Neural progenitor cell (in vitro differentiated cells): ENCODE measurements around the gene TCF7L1. TPM values are rescaled to one million over a fixed set of nuclear protein-coding genes. Genes with fewer than 3 reads are reported as not detected.

Experiments
- DNase-seq: peaks from one replicate; pipeline ENCODE4 v3.0.0-alpha.2; 2016; ENCODE audit warnings: low spot score
- H2AFZ ChIP-seq: fragments of 200-600 bp; sonication (generic); replicated peaks from 2 replicates; pipeline ENCODE4 v1.6.1; 2016; ENCODE audit warnings: antibody characterized with exemption
- H3F3A ChIP-seq: fragments of 200-600 bp; sonication (generic); 2 replicates; pipeline ENCODE4 v1.6.1; 2016; ENCODE audit warnings: antibody characterized with exemption, low read depth
- H3K27ac ChIP-seq: fragments of 200-600 bp; sonication (generic); 2 replicates; pipeline ENCODE4 v1.5.1; 2016; ENCODE audit warnings: mild to moderate bottlenecking
- H3K27me3 ChIP-seq: fragments of 200-600 bp; sonication (generic); 2 replicates; pipeline ENCODE4 v1.6.1; 2016; ENCODE audit warnings: mild to moderate bottlenecking, moderate library complexity
- H3K36me3 ChIP-seq: fragments of 200-600 bp; sonication (generic); 2 replicates; pipeline ENCODE4 v1.5.1; 2016
- H3K4me1 ChIP-seq: fragments of 200-600 bp; sonication (generic); 2 replicates; pipeline ENCODE4 v1.6.1; 2016; ENCODE audit warnings: mixed run types
- H3K4me2 ChIP-seq: fragments of 200-600 bp; sonication (generic); 2 replicates; pipeline ENCODE4 v1.6.1; 2016
- H3K4me3 ChIP-seq: fragments of 200-600 bp; sonication (generic); 2 replicates; pipeline ENCODE4 v1.5.1; 2016
- H3K79me2 ChIP-seq: fragments of 200-600 bp; sonication (generic); 2 replicates; pipeline ENCODE4 v1.6.1; 2016; ENCODE audit warnings: low read depth
- H3K9ac ChIP-seq: fragments of 200-600 bp; sonication (generic); 2 replicates; pipeline ENCODE4 v1.6.1; 2016
- H3K9me3 ChIP-seq: fragments of 200-600 bp; sonication (generic); 2 replicates; pipeline ENCODE4 v1.5.1; 2016; ENCODE audit warnings: low read depth
- H4K20me1 ChIP-seq: fragments of 200-600 bp; sonication (generic); 2 replicates; pipeline ENCODE4 v1.6.1; 2016; ENCODE audit warnings: low read depth
- H3K27ac Mint-ChIP-seq: 3 replicates; pipeline ENCODE4 v1.8.0; 2021; ENCODE audit warnings: mixed read lengths
- H3K27me3 Mint-ChIP-seq: 2 replicates; pipeline ENCODE4 v1.8.0; 2022; ENCODE audit warnings: low read depth, mild to moderate bottlenecking, inconsistent platforms, moderate library complexity, mixed read lengths; ENCODE audit not compliant: insufficient read depth
- H3K36me3 Mint-ChIP-seq: 3 replicates; pipeline ENCODE4 v1.8.0; 2021; ENCODE audit warnings: mixed read lengths
- H3K4me1 Mint-ChIP-seq: 3 replicates; pipeline ENCODE4 v1.8.0; 2021; ENCODE audit warnings: mixed read lengths
- H3K4me3 Mint-ChIP-seq: 3 replicates; pipeline ENCODE4 v1.8.0; 2021; ENCODE audit warnings: mild to moderate bottlenecking, moderate library complexity, mixed read lengths
- H3K9me3 Mint-ChIP-seq: 3 replicates; pipeline ENCODE4 v1.8.0; 2020; ENCODE audit warnings: mixed read lengths
- CTCF ChIP-seq: fragments of 200-600 bp; sonication (generic); IDR thresholded peaks from 2 replicates; pipeline ENCODE4 v1.5.1; 2017; ENCODE audit warnings: antibody characterized with exemption, mild to moderate bottlenecking
- EZH2 ChIP-seq: fragments of 200-600 bp; sonication (generic); IDR thresholded peaks from 2 replicates; pipeline ENCODE4 v1.6.1; 2017; ENCODE audit warnings: antibody characterized with exemption, mild to moderate bottlenecking, moderate library complexity
- EZH2phosphoT487 ChIP-seq: fragments of 200-600 bp; sonication (generic); IDR thresholded peaks from 2 replicates; pipeline ENCODE4 v1.6.1; 2017; ENCODE audit warnings: antibody characterized with exemption
- total RNA-seq: library from RNA; depleted of rRNA; stranded (reverse); fragments of >200 nt; gene quantifications from 2 replicates; pipeline ENCODE4 v1.2.3, GENCODE V29; 2015; ENCODE audit warnings: low replicate concordance

The TCF7L1 gene
- total RNA-seq, 1 donor from 2014 or later: 1.0 TPM

DNA sequence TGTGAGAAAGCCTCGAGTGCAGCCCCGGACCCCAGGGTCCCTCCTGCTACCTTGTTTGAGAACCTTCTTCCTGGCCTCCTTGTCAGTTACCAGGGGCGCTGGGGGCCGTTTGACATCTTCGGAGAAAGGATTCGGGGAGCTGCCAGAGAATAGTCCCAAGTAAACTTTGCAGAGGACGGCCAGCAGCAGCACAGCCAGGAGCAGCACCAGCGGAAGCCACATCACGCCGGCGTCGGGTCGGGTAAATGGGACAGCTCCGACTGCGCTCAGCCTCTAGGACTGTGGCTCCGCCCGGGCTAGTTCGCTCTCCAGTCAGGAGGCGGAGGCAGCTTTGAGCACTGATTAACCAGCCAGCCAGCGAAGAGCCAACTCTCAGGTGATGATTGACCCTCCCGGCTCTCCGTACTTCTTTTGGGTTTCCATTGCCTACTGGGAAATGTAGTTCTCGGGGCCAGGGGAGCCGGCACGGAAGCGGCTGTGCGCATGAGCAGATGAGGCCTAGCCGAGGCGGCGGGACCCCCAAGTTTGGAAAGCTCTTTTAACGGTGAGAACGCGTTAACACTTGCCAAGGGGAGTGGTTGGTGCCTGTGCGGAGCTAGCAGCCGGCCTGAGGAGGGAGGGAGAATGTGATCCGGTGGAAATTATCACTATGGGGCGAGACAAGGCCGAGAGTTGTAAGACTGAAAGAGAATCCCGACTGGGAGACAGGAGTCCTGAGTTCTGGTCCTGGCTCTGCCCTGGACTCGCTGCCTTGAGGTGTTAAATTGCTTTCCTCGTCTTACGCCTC is 221.3 kb downstream of the TCF7L1 start, which contains the start of the genes ELMOD3 and RETSAT:
Gene ELMOD3 (plus strand): TSS at position 484 of the 787 bp plus-strand sequence. CDS start 2,430 bp downstream, outside the sequence.
Gene RETSAT (minus strand): TSS at position 243 of the 787 bp plus-strand sequence. CDS start 21 bp downstream, at position 222.
- H3K27ac Mint-ChIP-seq: peak within 1 kb of the TSS; percentile 97
- TF ChIP-seq EZH2phosphoT487 (no peak), CTCF (no peak), EZH2 (no peak)
- Histone ChIP-seq H3K4me2 (peak within 1 kb of the TSS; percentile 89), H3K4me1 (peaks cover 3% of the 10 kb centered on the region), H3K36me3 (no peaks in the 10 kb centered on the region), H3K9me3 (no peaks in the 10 kb centered on the region), H3K9ac (peak within 1 kb of the TSS; percentile 47), H3K4me3 (peak within 1 kb of the TSS; percentile 62), H4K20me1 (no peaks in the 10 kb centered on the region), H3F3A (no peaks in the 10 kb centered on the region), H3K27me3 (no peaks in the 10 kb centered on the region), H3K79me2 (peaks cover 9% of the 10 kb centered on the region), H3K27ac (no peak within 1 kb of the TSS), H2AFZ (peak within 1 kb of the TSS; percentile 86)
- peak; percentile 98 for DNase-seq
- peaks cover 3% of the 10 kb centered on the region for H3K27me3 Mint-ChIP-seq
- H3K9me3 Mint-ChIP-seq: no peaks in the 10 kb centered on the region
- H3K4me1 Mint-ChIP-seq: peaks cover 20% of the 10 kb centered on the region
- H3K36me3 Mint-ChIP-seq: peaks cover 26% of the 10 kb centered on the region
- peak within 1 kb of the TSS; percentile 100 for H3K4me3 Mint-ChIP-seq

DNA sequence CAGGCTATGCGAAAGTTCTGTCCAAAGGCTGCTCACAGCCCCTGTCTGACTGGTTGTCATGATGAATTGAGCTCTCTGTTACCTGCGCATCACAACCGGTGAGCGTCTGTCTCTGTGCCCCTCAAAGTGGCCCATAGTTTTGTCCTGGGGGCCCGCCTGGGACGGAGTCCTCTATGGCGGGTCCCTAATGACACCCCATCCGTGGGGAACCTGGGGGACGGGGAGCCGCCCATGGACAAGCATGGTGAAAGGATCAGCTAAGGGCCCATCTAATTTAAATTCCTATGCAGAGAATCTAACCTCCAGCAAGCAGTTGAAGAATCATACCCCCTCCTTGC is 221.8 kb downstream of the TCF7L1 start:
- H3K4me1 Mint-ChIP-seq: peaks cover 20% of the 10 kb centered on the region
- peak overlapping the region; percentile 62 for H2AFZ ChIP-seq
- no peak overlapping the region for H3K27ac ChIP-seq
- H3K9me3 ChIP-seq: no peaks in the 10 kb centered on the region
- peak overlapping the region; percentile 100 for H3K4me3 Mint-ChIP-seq
- peaks cover 22% of the 10 kb centered on the region for H3K36me3 Mint-ChIP-seq
- peaks cover 3% of the 10 kb centered on the region for H3K4me1 ChIP-seq
- peak overlapping the region; percentile 97 for H3K27ac Mint-ChIP-seq
- H3F3A ChIP-seq: no peaks in the 10 kb centered on the region
- no peaks in the 10 kb centered on the region for H3K27me3 ChIP-seq
- H3K9me3 Mint-ChIP-seq: no peaks in the 10 kb centered on the region
- TF ChIP-seq CTCF: no peak
- no peaks in the 10 kb centered on the region for H4K20me1 ChIP-seq
- H3K36me3 ChIP-seq: no peaks in the 10 kb centered on the region
- peak overlapping the region; percentile 47 for H3K9ac ChIP-seq
- H3K79me2 ChIP-seq: peaks cover 9% of the 10 kb centered on the region
- no peak for DNase-seq
- H3K4me3 ChIP-seq: peak overlapping the region; percentile 62
- peaks cover 3% of the 10 kb centered on the region for H3K27me3 Mint-ChIP-seq
- peak overlapping the region; percentile 89 for H3K4me2 ChIP-seq

DNA sequence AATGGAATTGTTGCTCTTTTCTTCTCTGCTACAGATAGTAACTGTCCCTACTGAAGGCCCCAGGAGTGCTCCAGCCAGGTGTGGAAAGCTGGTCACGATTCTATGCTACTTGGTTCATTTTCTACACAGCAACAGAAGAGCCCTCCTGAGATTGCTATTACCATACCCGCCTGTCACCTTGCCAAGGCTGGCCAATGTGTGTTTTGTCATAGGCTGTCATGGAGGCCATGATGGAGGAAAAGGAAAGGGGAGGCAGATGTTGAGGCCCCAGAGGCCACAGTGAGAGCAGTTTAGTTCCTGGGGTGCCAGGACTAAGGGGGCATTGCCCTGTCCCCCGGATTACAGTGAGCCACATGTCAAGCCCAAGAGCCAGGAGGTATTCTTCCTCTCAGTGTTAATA is 222.3 kb downstream of the TCF7L1 start:
- Histone ChIP-seq H3K9me3 (no peaks in the 10 kb centered on the region), H3K27me3 (no peaks in the 10 kb centered on the region), H3F3A (no peaks in the 10 kb centered on the region), H3K9ac (peak overlapping the region; percentile 47), H2AFZ (no peak overlapping the region), H3K4me2 (peak overlapping the region; percentile 89), H3K79me2 (peaks cover 9% of the 10 kb centered on the region), H3K4me1 (peaks cover 3% of the 10 kb centered on the region), H3K36me3 (no peaks in the 10 kb centered on the region), H3K4me3 (peak overlapping the region; percentile 62), H3K27ac (no peak overlapping the region), H4K20me1 (no peaks in the 10 kb centered on the region)
- Mint-ChIP-seq H3K4me3 (peak overlapping the region; percentile 100), H3K9me3 (no peaks in the 10 kb centered on the region), H3K27me3 (peaks cover under 1% of the 10 kb centered on the region), H3K4me1 (peaks cover 20% of the 10 kb centered on the region), H3K36me3 (peaks cover 19% of the 10 kb centered on the region), H3K27ac (no peak overlapping the region)
- TF ChIP-seq CTCF (no peak), EZH2 (no peak), EZH2phosphoT487 (no peak)
- DNase-seq: no peak
